ENCODE data around the gene SPCS2.

SPCS2 gene

DNA sequence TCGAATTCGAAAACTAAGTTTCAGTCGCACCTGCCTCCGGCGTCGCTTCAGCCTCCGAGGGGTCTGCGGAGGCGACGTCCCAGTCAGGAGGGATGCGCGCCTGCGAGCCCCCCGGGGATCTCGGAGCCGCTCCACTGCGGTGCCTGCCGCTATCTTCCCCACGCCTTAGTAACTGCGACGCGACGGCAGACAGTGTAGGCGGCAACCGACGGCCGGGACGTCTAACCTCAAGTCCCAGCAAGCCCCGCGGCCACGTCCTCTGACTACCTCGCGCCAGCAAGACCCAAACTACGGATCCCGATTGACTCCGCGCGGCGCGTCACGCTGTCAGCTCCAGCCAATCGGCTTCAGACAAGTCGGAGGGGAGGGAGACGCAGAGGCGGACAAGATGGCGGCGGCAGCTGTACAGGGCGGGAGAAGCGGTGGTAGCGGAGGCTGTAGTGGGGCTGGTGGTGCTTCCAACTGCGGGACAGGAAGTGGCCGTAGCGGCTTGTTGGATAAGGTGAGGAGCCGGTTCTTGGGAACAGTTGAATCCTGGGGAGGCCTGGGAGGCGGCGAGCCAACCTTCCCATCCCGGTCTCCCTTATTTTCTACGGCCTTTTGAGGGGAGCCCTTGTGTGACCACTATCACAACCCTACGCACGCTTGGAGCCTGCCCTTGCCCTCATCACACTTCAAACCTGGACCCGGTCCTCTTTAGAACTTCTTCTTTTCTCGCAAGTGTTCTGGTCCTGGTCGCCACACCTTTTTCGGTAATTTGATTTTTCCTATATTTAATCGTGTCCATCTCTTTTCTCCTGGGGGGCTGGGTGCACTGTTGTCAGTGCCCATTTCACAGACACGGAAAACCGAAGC is at the start of gene SPCS2, which contains the start of gene XRRA1:
Gene SPCS2 (plus strand): TSS at position 369 of the 855 bp plus-strand sequence. CDS start 20 bp downstream, at position 389.
Gene XRRA1 (minus strand): TSS at position 194 of the 855 bp plus-strand sequence. CDS start 8,213 bp downstream, outside the sequence.
- DNase-seq: peak; percentile 94

DNA sequence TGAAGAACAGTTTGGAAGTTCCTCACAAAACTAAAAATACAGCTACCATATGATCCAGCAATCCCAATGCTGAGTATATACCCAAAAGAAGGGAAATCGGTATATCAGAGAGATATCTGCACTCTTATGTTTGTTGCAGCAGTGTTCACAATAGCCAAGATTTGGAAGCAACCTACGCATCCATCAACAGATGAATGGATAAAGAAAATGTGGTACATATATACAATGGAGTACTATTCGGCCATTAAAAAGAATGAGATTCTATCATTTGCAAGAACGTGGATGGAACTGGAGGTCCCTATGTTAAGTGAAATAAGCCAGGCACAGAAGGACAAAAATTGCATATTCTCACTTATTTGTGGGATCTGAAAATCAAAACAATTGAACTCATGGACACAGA is 46.7 kb upstream of the SPCS2 start:
- DNase-seq: no peak

DNA sequence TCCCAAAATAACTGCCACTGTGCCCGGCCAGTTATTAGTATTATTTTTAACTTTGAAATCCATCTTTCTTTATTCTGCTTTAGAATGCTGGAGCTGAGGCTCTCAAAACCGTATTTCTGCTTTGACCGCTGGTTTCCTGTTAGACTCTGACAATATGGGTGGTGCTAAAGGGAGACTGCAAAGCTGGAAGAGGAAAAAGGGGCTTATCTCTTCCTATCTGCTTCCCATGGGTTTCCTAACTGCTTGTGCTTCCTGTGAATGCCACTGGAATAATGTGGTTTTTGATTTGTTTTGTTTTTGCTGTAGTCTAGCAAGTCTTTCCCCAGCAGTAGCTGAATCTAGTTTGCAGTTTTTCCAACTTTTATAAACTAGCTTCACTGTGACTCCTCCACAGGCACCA is 43.7 kb upstream of the SPCS2 start:
- DNase-seq: no peak

DNA sequence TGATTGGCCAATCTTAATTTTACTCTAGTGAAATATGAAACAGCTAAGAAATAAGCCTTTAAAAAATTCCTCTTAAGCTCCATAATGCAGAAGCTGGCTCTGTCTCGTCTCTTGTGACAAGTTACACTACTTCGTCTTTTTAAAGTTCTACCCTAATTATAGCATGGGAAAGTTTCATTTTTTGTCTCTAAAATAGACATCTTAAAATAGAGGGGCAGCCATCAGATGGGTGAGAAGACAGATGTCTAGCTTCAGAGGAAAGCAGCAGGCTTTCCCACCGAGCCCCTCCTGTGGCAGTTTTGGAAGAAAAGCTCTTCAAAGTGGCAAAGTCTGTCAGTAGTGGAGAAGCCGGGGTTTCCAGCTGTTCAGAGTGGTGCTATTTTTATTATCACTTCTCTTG is 39.7 kb upstream of the SPCS2 start:
- no peak for DNase-seq

DNA sequence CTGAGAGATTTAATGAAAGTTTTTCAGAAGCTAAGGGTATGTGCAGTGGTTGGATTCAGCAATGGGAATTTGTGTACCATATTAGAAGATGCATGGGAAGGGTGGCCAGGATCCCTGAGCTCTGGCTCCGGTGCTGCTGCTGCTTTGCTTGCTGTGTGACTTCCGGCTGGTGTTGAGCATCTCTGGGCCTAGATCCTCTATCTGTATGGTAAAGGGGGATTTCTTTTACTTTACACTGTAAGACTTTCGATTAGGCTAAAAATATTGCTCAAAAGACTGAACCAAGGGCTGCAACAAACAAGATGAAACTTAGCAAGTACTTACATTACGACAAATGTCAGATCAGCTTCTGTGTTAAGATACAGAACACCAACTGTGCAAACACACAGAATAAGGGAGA is 39.3 kb upstream of the SPCS2 start:
- DNase-seq: no peak

DNA sequence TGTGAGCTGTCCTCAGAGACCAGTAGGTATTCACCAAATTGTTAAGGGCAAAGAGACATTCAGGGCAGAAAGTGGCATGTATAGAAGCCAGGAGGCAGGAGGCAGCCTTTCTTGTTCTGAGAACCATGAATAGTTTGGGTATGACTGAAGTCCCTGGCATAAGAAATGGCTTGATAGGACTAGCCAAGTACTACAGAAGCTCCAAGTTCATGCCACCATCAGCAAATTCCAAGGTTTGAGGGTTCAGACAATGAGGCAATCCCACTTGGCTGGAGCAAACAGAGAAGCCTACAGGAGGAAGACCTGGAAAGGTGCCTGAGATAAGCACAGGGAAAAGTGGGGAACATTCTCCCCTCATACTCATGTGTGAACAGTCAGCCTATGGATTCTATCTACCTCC is 25.9 kb upstream of the SPCS2 start:
- no peak for DNase-seq

DNA sequence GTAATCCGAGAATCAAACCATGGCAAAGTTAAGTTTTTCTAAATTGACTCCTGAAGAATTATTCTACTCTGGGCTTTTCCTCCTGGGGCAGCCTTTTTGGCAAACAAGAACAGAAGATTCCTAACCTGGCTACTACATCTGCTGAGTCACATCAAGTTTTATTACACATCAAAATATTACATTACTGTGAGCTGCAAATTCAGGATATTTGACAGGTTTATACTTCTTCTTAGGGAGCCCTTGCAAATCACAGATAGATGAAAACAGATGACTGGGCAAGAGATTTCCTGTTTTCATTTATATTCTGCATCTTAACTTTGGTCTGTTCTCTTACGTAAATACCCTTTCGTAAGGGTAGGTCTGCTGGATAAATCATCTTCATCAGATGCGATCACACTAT is 23.8 kb upstream of the SPCS2 start:
- DNase-seq: no peak

DNA sequence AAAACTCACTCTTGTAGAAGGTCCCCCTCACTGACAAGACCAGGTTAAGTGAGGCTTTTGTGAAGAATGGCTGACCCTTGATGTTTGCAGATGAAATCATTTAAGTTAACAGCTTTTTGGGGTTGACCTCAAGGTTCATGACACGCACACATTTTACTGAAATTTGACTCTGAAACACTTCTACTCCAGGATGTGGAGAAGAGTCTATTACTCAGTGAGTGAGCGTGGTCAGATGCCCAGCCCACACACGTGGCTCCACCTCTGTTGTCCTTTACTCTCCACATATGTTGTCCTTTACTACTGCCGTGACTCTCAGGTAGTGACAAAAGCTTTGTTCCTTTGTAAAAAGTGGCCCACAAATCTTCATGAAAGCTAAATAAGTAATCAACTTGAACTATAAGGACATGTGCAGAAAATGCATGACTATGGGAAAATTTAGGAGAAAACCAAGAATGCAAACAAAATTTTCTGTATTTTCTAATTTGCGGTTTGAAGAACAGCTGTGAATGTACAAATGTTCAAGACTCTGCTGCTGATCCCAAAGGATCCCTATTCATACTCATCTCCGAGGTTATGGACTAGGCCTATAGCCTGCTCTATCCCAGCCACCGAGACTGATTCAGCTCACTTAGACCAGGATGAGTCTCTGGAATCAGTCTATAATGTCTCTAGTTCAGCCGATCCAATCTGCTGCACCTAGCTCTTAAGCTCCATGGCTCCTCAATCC is 22.6 kb upstream of the SPCS2 start:
- DNase-seq: no peak

DNA sequence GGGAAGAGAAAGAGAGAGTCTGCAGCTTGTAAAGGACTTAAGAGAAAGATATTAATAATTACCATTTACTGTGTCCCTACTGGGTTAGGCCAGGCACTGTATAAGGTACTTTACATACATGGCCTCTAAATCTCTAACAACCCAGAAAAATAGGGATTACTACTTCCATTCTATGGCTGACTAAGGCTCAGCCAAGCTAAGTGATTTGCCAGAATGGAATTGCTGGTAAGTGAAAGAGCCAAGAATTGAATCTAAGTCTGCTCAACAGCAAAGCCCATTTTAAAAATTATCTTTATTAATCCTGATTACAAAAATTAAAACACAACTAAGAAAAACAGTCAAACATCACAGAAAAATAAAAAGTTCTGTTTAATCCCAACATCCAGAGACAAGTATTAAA is 21.6 kb upstream of the SPCS2 start:
- no peak for DNase-seq

DNA sequence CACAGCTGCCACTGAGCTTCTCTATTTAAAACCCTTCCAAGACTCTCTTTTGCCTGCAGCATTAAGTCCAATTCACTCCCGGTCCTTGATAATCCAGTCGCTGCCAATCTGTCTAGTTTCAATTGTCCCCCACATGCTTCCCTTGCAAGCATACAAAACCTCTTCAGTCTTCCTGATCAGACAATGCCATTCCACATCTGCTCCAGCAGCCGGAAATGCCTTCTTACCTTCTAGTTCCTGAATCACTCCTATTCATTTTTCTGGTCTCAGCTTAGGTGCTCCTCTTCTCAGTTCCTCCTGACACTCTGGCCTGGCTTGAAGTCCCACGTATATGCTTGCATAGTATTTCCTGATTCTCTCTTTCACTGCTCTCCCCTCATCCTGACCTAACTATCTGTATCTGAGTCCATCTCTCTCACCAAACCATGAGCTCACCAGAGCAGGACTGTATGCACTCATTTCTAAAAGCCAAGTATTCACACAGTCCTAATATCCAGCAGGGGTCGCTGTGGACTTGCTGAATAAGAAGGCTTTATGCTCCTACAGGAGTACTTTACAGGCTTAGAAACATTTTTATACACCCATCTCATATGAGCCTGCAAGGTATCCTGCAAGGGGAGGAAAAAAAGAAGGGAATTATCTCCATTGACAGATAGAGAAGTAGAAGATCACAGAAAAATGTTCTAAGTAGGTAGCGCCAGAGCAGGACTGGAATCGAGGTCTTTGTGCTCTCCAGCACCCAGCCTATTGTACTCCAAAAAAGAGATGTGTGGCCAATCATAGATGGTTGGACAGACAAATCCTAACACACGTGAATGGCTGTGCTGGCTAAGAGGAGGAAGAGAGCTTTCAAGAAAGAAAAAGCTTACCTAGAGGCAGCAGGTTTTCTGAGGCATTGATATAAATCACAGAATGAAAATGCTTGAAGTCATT is 19.4 kb upstream of the SPCS2 start:
- peak; percentile 79 for DNase-seq

DNA sequence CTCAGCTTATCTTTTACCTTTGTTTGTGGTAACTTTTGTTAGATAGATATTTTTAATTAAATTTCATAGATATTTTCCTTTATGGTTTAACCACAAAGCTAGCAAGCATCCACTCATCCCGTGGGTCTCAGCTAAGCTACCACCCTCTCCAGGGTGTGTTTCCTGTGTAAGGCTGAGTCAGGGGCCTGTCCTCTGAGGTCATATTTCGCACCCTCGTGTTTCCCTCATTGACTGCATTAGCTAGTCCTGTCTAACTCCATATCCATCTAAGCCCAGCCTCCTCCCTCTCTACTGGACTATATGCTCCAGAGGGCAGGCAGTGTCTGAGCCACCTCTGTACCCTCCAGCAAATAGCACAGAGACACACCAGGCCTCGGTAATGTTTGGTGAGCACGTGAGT is 16.9 kb upstream of the SPCS2 start:
- no peak for DNase-seq

DNA sequence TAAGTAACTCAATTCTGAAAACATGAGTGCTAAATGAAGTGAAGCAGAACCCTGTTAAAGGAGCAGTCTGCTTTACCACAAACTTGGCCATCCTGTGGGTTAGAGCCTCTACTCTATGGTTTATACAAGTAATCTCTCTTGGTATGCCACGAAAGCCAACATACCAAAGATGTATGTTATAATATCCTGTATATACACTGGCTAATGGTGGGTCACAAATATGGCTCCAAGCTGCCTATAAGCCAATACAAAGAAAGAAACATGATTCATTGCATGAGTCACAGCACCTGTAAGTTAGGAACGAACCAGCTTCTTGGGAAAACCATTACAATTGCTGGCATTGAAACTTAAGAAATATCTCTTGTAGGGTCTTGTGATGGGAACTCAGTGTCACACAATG is 16.3 kb upstream of the SPCS2 start:
- no peak for DNase-seq

DNA sequence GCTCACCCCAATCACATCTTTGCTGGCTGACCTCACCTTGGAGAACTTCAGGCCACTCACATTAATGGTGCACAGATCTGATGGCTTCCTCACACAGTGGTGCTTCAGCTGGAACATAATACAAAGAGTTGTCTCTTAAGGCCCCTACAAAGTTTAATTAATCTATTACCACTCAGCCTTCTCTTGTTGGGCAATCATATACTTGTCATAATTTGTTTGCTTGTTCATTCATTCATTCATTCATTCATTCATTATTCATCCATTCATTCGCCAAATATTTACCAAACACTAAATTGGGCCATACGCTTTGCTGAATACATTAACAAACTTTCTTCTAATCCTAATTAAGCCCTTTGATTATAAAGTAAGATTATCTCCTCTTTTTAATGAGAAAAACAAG is 15.3 kb upstream of the SPCS2 start:
- DNase-seq: no peak

DNA sequence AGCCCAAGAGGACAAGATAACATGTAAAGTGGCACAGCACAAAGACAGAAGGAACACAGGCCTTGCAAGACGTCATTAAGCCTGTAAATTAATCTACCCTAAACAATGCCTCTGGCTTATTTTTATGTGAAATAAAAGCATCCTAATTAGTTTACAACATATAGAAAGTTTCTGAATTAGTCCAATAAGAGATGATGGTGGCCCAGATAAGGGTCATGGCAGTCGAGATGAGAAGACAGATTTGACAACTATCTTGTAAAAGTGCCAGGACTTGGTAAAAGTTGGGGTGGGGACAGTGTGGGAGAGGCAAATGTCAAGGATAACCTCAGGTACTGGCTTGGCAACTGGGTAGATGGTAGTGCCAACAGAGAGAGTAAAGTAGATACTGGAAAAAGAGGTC is 13.8 kb upstream of the SPCS2 start:
- DNase-seq: no peak

DNA sequence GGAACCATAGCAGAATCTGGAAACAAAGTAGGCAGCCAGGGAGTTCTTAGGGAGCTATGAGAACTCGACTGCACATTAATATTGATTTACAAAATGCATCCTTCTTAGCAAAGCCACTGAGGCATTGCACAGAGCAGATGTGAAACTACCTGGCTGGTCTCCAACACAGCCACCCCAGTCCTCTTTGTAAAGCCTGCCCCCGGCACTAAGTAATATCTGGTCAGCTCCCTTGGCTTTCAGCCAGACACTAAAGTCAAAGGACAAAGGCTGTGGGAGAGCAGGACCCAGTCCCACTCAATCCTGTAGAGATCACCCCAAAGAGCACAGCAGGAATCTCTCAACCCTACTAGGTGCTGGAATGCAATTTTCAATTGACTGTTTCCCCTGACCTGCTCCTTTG is 13.0 kb upstream of the SPCS2 start:
- no peak for DNase-seq

DNA sequence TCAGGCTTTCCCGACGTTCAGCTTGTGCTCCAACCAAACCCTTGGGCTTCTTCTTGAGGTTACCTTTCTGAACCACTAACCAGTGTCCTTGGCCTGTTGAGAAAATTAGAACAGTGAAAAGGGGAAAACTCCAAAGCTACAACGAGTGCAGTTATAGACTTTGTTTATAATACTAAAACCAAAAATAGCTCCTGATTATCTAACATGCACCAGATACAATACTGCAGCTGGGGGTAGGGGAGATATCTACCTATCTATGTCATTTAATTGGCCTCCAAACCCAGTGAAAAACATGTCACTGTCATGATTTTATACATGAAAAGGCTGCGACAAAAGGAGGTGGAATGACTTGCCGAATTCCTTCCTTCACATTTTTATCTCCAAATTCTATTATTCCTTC is 12.1 kb upstream of the SPCS2 start:
- no peak for DNase-seq

DNA sequence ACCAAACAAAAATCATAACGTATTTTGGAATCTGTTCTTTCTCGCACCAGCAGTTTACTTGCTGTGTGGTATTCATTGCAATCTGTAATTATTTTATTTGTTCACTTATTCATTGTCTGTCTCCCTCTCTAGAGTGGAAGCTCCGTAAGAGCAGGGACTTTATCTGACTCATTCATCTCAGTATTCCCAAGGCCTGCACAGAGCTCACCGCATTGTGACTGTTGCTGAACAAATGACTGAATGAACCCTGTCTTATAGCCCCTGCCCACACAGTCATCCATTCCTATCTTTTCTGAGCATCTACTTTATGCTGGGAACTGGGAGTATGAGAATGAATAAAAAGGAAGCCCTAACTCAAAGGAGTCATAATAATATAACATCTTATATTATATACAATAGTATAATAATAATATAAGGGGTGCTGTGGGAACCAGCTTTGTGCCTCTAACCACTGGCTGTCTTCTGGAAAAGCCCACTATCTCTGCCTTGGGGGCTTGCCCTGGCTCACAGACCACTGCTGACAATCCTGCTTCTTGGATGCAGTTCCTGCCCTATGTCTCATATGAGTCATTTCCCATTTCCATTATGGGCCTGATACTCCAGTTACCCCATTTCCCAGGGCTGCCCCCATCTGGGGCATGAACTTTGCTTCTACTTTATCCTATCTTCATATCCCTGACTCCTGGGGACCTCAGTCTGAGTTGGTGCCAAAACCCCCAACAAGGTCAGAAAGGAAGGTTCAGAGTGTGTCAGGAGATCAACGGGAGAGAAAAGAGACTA is 11.2 kb upstream of the SPCS2 start:
- DNase-seq: no peak

DNA sequence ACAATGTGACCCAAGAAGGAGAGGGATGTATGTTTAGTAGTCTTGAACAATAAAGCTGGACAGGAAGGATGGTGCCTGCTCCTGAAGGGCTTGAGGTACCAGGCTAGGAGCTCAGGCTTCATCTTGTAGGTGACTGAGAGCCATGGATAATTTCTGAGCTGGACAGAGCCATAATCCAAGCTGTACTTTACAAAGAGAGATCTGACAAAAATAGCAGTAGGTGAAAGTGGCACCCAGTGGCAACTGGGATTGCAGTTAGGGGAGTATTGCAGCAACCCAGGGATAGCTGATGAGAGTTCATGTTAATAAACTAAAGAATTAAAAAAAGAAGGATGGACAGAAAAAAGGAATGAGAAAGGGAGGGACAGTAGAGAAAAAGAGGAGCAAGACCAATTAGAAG is 7.6 kb upstream of the SPCS2 start:
- no peak for DNase-seq

DNA sequence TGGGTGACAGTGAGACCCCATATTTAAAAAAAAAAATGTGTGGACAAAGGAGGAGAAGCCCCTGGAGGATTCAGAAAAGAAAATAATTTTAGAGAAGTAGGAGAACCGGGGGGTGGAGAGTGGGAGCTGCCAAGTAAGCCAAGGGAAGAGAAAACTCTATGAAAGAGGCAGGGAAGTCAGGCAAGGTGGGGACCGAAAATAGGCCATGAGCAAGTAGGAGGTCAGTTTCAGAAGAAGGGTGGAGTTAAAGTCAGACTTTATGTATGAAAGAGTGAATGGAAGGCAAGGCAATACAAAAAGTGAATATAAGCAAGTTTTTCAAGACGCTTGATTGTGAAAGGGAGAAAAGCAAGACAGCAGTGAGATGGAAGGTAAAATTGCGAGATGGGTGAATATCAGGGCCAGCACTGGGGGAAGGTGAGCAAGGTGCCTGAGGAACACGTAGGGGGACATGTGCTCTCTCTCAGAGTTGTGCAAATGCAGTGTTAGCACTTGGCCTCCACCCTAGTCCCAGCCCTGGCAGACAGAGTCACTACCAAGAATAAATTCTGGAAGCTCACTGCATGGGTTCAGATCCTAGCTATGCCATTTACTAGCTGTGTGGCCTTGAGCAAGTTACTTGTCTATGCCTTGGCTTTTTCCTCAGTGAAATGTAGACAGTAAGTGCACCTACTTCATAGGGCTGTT is 6.8 kb upstream of the SPCS2 start:
- no peak for DNase-seq

DNA sequence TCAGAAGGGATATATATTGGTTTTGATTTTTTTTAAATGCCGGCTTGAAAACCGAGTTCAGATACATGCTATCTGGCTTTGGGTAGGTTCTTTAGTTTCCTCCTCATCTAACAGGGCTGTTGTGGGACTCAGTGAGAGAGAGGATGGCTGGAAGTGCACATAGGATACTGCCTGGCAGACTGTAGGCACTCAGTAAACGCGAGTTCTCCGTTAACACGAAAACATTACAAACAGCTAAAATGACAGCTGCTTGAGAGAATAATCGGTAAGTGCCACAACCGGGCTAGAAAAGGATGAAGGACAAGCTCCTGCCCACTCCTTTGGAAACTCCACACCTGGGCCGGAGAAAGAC is 544 bp upstream of the SPCS2 start:
- no peak for DNase-seq

DNA sequence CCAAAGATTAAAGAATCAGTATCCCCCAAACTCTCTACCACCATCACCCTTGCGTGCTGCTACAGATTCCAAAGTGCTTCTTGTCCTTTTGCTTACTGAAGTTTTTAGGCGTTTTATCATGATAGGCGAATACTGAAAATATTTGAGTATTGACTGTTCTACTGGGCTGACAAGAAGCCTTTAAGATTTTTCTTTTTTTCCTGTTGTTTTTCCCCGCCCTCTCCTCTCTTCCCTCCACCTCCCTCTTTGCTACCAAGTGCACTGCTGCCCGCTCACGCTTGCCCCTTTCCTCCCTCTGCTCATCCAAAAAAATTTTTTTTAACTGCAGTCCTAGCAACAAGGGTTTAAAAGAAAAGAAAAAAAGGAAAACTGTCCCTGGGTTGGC is 679 bp downstream of the SPCS2 start:
- no peak for DNase-seq

All from NCI-H1436 (cell line).